Measurements from ENCODE around the gene CCDC85A. TPM values are rescaled to one million over a fixed set of nuclear protein-coding genes. Genes with fewer than 3 reads are reported as not detected.

Gene CCDC85A
- polyA plus RNA-seq, 1 of the 3 experiments (the other 2 are of a cell fraction), result 48.7 TPM

DNA sequence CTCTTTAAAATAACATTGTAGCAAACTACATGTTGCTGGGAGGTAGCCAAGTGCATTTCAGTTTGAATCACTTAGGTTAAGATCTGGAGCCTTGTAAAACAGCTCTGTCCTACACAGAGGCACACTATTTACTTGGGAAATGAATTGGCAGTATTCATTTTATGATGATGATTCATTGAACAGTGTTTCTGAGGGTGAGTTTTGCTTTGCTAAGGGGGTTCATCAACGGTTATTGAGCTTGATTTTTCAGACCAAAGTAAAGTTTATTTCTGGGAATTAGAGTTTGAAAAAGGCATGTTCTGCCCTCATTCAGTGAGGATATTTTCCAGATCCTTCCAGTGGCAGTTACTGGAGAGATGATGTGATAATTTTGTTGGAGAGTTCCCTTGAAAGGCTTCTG is 55.6 kb downstream of the CCDC85A start (continued):
- no peak for TF ChIP-seq REST (IDR thresholded peaks at IDR 0.05; ENCODE audit: low read depth, low read length)
- no peak for TF ChIP-seq NRF1 (IDR thresholded peaks at IDR 0.05; ENCODE audit: low read depth, low read length)
- no peak for TF ChIP-seq SIN3A (IDR thresholded peaks at IDR 0.05; ENCODE audit: borderline replicate concordance, low read depth, low read length)
- no peak for TF ChIP-seq CTCF (IDR thresholded peaks at IDR 0.05)
- no peak for TF ChIP-seq ELF1 (IDR thresholded peaks at IDR 0.05)
- TF ChIP-seq, protein P1, sequence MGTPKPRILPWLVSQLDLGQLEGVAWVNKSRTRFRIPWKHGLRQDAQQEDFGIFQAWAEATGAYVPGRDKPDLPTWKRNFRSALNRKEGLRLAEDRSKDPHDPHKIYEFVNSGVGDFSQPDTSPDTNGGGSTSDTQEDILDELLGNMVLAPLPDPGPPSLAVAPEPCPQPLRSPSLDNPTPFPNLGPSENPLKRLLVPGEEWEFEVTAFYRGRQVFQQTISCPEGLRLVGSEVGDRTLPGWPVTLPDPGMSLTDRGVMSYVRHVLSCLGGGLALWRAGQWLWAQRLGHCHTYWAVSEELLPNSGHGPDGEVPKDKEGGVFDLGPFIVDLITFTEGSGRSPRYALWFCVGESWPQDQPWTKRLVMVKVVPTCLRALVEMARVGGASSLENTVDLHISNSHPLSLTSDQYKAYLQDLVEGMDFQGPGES (IDR thresholded peaks at IDR 0.05; ENCODE audit: low read depth, low read length), result no peak
- peak; percentile 72 for TF ChIP-seq TCF12 (IDR thresholded peaks at IDR 0.05)
- no peak for TF ChIP-seq EZH2phosphoT487 (IDR thresholded peaks at IDR 0.05; ENCODE audit: borderline replicate concordance, low read depth)
- TF ChIP-seq FOXM1 (IDR thresholded peaks at IDR 0.05; ENCODE audit: low read depth), result peak; percentile 53; the same call in 1 of the 2 replicates
- TF ChIP-seq MAX (IDR thresholded peaks at IDR 0.05; ENCODE audit: low read depth), result no peak
- TF ChIP-seq RXRA (IDR thresholded peaks at IDR 0.05; ENCODE audit: borderline replicate concordance, low read depth), result no peak
- TF ChIP-seq, protein P2, sequence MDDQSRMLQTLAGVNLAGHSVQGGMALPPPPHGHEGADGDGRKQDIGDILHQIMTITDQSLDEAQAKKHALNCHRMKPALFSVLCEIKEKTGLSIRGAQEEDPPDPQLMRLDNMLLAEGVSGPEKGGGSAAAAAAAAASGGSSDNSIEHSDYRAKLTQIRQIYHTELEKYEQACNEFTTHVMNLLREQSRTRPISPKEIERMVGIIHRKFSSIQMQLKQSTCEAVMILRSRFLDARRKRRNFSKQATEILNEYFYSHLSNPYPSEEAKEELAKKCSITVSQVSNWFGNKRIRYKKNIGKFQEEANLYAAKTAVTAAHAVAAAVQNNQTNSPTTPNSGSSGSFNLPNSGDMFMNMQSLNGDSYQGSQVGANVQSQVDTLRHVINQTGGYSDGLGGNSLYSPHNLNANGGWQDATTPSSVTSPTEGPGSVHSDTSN (IDR thresholded peaks at IDR 0.05), result peak; percentile 61
- no peak for TF ChIP-seq CHD2 (IDR thresholded peaks at IDR 0.05; ENCODE audit: low read length, partially characterized antibody)

GRCh38 chr2:56240210-56240609 is 56.4 kb downstream of the CCDC85A start:
- peak overlapping the region; percentile 47 to 77; a peak in 2 of 4 replicates for H3K27ac ChIP-seq (ENCODE audit: low read depth in 2 of 2, low read length in 1 of 2)
- peak overlapping the region; percentile 34; the same call in 1 of the 2 replicates for H3K4me2 ChIP-seq
- H4K20me1 ChIP-seq (ENCODE audit: insufficient read depth), result peaks cover 98% of the 10 kb centered on the region
- no peak overlapping the region for H2AFZ ChIP-seq (ENCODE audit: low read depth)
- H3K4me3 ChIP-seq (ENCODE audit: low read depth in 2 of 2, low read length in 1 of 2), result no peak overlapping the region
- WGBS (ENCODE audit: low lambda C conversion rate), result 45% methylated on average over 5 of the region's 5 CpGs
- H3K4me1 ChIP-seq (ENCODE audit: control insufficient read depth in 1 of 2, insufficient read depth in 2 of 2, low read depth in 1 of 2, low read length in 1 of 2), result peaks cover 0 to 11% of the 10 kb centered on the region in 2 experiments; a peak in 3 of 4 replicates
- ChIA-PET CTCF (no interaction called here), POLR2A (no interaction called here)
- peaks cover 100% of the 10 kb centered on the region for H3K79me2 ChIP-seq (ENCODE audit: insufficient read depth)
- peaks cover 3 to 50% of the 10 kb centered on the region in 2 experiments for H3K36me3 ChIP-seq (replicated peaks in 1 of 2; ENCODE audit: control insufficient read depth in 1 of 2, insufficient read depth in 2 of 2, low read length in 1 of 2)
- no peak overlapping the region for H3K9ac ChIP-seq
- no peaks in the 10 kb centered on the region for H3K9me2 ChIP-seq
- TF ChIP-seq EP300 (IDR thresholded peaks at IDR 0.05; ENCODE audit: borderline replicate concordance in 1 of 2, low read depth in 1 of 2, low read length in 1 of 2) (no peak), RAD21 (IDR thresholded peaks at IDR 0.05; ENCODE audit: low read length) (no peak), GABPA (IDR thresholded peaks at IDR 0.05; ENCODE audit: low read depth) (no peak), TCF12 (IDR thresholded peaks at IDR 0.05) (no peak), CHD2 (IDR thresholded peaks at IDR 0.05; ENCODE audit: low read length, partially characterized antibody) (no peak), TEAD4 (IDR thresholded peaks at IDR 0.05; ENCODE audit: borderline replicate concordance, insufficient read depth) (no peak), ZBTB33 (IDR thresholded peaks at IDR 0.05; ENCODE audit: borderline replicate concordance, low read depth) (no peak)
- TF ChIP-seq, protein P2 (IDR thresholded peaks at IDR 0.05), result no peak
- H3K9me3 ChIP-seq, result no peaks in the 10 kb centered on the region
- H3K27me3 ChIP-seq (ENCODE audit: insufficient read depth), result no peaks in the 10 kb centered on the region
- peaks cover 67% of the 10 kb centered on the region for H3F3A ChIP-seq (replicated peaks; ENCODE audit: insufficient read depth)
- no peak for DNase-seq

All from SK-N-SH (cell line).